Tibial nerve (tissue), 4 donors: ENCODE results near the gene COX4I1. TPM values are rescaled to one million over a fixed set of nuclear protein-coding genes. Genes with fewer than 3 reads are reported as not detected.

Experiments used
- DNase-seq, 2 donors: peaks; one replicate each; pipeline ENCODE4 v3.0.0-alpha.2; 2019; ENCODE audit warnings: low spot score in 2 of 2
- H3K27ac ChIP-seq, 4 donors: fragments of 200-600 bp; sonication (generic) in 3 of 4; one replicate each; pipeline ENCODE4 v1.5.1; 2017 to 2019; ENCODE audit warnings: mild to moderate bottlenecking in 1 of 4
- H3K27me3 ChIP-seq, 2 donors: fragments of 200-600 bp; sonication (generic) in 1 of 2; one replicate each; pipeline versions ENCODE4 v1.5.1 to v1.6.0; 2017 to 2019
- H3K36me3 ChIP-seq, 3 donors: fragments of 200-600 bp; sonication (generic); one replicate each; pipeline ENCODE4 v1.5.1; 2018 to 2019
- H3K4me1 ChIP-seq, 4 donors: fragments of 200-600 bp; sonication (generic) in 3 of 4; one replicate each; pipeline ENCODE4 v1.5.1; 2017 to 2019
- H3K4me3 ChIP-seq, 4 donors: fragments of 200-600 bp; sonication (generic) in 3 of 4; one replicate each; pipeline ENCODE4 v1.5.1; 2017 to 2019; ENCODE audit warnings: mild to moderate bottlenecking in 1 of 4, moderate library complexity in 1 of 4
- H3K9me3 ChIP-seq, 4 donors: fragments of 200-600 bp; sonication (generic) in 3 of 4; one replicate each; pipeline ENCODE4 v1.5.1; 2017 to 2019
- CTCF ChIP-seq, 5 experiments: fragments of 200-600 bp in 3 of 5; fragments of 450-650 bp in 2 of 5; sonication (generic) in 3 of 5; IDR thresholded peaks; one replicate each; pipeline ENCODE4 v1.5.1; 2016 to 2019; ENCODE audit warnings: antibody characterized with exemption in 5 of 5, mild to moderate bottlenecking in 3 of 5, moderate library complexity in 2 of 5
- EP300 ChIP-seq, 2 donors: sonication (generic); formaldehyde crosslinking; IDR thresholded peaks; one replicate each; pipeline ENCODE4 v1.6.1; 2017; ENCODE audit warnings: antibody characterized with exemption in 2 of 2, mild to moderate bottlenecking in 1 of 2
- POLR2A ChIP-seq, 2 donors: fragments of 450-650 bp; IDR thresholded peaks; one replicate each; pipeline ENCODE4 v1.6.1; 2017; ENCODE audit warnings: antibody characterized with exemption in 2 of 2, mild to moderate bottlenecking in 2 of 2, moderate library complexity in 2 of 2
- WGBS, 2 donors: methylation state at CpG; one replicate each; pipeline ENCODE4 v1.1.5; 2018; 5-methylcytosine and 5-hydroxymethylcytosine counted together
- total RNA-seq, 4 donors: library from RNA; depleted of rRNA; stranded (reverse); fragments of >200 nt; gene quantifications; one replicate each; pipeline ENCODE4 v1.1.0, GENCODE V29; 2016

COX4I1 gene
- total RNA-seq, 4 donors from 2014 or later: 274 to 401 (median 323) TPM

GRCh38 chr16:85774136-85774535 lies 25.4 kb upstream of the COX4I1 start:
- 78 to 80% methylated on average over 6 of the region's 6 CpGs for WGBS, 2 donors

GRCh38 chr16:85774811-85775210 lies 24.7 kb upstream of the COX4I1 start:
- no peak for TF ChIP-seq CTCF (IDR thresholded peaks at IDR 0.05)
- no peak for TF ChIP-seq EP300 (IDR thresholded peaks at IDR 0.05)
- TF ChIP-seq POLR2A (IDR thresholded peaks at IDR 0.05): no peak
- no peaks in the 10 kb centered on the region for H3K4me1 ChIP-seq
- H3K27ac ChIP-seq: no peak overlapping the region
- no peaks in the 10 kb centered on the region for H3K27me3 ChIP-seq
- DNase-seq: no peak
- peaks cover 4 to 93% (median 6%) of the 10 kb centered on the region in 3 donors for H3K36me3 ChIP-seq
- no peaks in the 10 kb centered on the region for H3K9me3 ChIP-seq
- 93 to 96% methylated on average over 8 of the region's 8 CpGs for WGBS, 2 donors
- no peak overlapping the region for H3K4me3 ChIP-seq

More at GRCh38 chr16:85774136-85774535, 25.4 kb upstream of the COX4I1 start:
- TF ChIP-seq EP300 (IDR thresholded peaks at IDR 0.05): no peak
- TF ChIP-seq POLR2A (IDR thresholded peaks at IDR 0.05): no peak
- no peak for TF ChIP-seq CTCF (IDR thresholded peaks at IDR 0.05)
- Histone ChIP-seq H3K9me3 (no peaks in the 10 kb centered on the region), H3K27me3 (no peaks in the 10 kb centered on the region), H3K4me3 (no peak overlapping the region), H3K36me3 (peaks cover 4 to 90% (median 6%) of the 10 kb centered on the region in 3 donors), H3K4me1 (no peaks in the 10 kb centered on the region), H3K27ac (no peak overlapping the region)
- DNase-seq: no peak

GRCh38 chr16:85777583-85778310 lies 21.7 kb upstream of the COX4I1 start:
- Histone ChIP-seq H3K4me1 (peaks cover 0 to 8% (median 0%) of the 10 kb centered on the region in 4 donors), H3K4me3 (no peak overlapping the region), H3K27me3 (no peaks in the 10 kb centered on the region), H3K36me3 (peaks cover 6 to 90% (median 13%) of the 10 kb centered on the region in 3 donors), H3K9me3 (no peaks in the 10 kb centered on the region), H3K27ac (peak overlapping the region in 1 of 4 donors; percentile 9)
- TF ChIP-seq POLR2A (IDR thresholded peaks at IDR 0.05) (no peak), EP300 (IDR thresholded peaks at IDR 0.05) (no peak), CTCF (IDR thresholded peaks at IDR 0.05) (no peak)
- WGBS, 2 donors: 65 to 69% methylated on average over 4 of the region's 4 CpGs
- DNase-seq: no peak

GRCh38 chr16:85778873-85779272 lies 20.6 kb upstream of the COX4I1 start:
- Histone ChIP-seq H3K27ac (peak overlapping the region in 1 of 4 donors; percentile 5), H3K9me3 (no peaks in the 10 kb centered on the region), H3K36me3 (peaks cover 6 to 87% (median 13%) of the 10 kb centered on the region in 3 donors), H3K4me1 (peaks cover 0 to 8% (median 0%) of the 10 kb centered on the region in 4 donors), H3K4me3 (no peak overlapping the region), H3K27me3 (no peaks in the 10 kb centered on the region)
- 77 to 79% methylated on average over 12 of the region's 12 CpGs for WGBS, 2 donors
- DNase-seq: no peak
- TF ChIP-seq POLR2A (IDR thresholded peaks at IDR 0.05) (no peak), EP300 (IDR thresholded peaks at IDR 0.05) (no peak), CTCF (IDR thresholded peaks at IDR 0.05) (no peak)

GRCh38 chr16:85780281-85780680 lies 19.2 kb upstream of the COX4I1 start:
- no peak overlapping the region for H3K27ac ChIP-seq
- no peak for DNase-seq
- peaks cover 6 to 83% (median 13%) of the 10 kb centered on the region in 3 donors for H3K36me3 ChIP-seq
- H3K27me3 ChIP-seq: no peaks in the 10 kb centered on the region
- no peaks in the 10 kb centered on the region for H3K9me3 ChIP-seq
- H3K4me3 ChIP-seq: no peak overlapping the region
- H3K4me1 ChIP-seq: peaks cover 0 to 8% (median 0%) of the 10 kb centered on the region in 4 donors
- TF ChIP-seq EP300 (IDR thresholded peaks at IDR 0.05): no peak
- TF ChIP-seq POLR2A (IDR thresholded peaks at IDR 0.05): no peak
- TF ChIP-seq CTCF (IDR thresholded peaks at IDR 0.05): no peak
- WGBS, 2 donors: 89 to 90% methylated on average over 26 of the region's 26 CpGs
